ENCODE measurements around the gene NHSL1. TPM values are rescaled to one million over a fixed set of nuclear protein-coding genes. Genes with fewer than 3 reads are reported as not detected.
A peak's percentile ranks its signal among the peaks of the same experiment; 100 is the strongest.

The NHSL1 gene
- total and polyA plus RNA-seq, 2 donors: 0.85 to 1.4 TPM

DNA sequence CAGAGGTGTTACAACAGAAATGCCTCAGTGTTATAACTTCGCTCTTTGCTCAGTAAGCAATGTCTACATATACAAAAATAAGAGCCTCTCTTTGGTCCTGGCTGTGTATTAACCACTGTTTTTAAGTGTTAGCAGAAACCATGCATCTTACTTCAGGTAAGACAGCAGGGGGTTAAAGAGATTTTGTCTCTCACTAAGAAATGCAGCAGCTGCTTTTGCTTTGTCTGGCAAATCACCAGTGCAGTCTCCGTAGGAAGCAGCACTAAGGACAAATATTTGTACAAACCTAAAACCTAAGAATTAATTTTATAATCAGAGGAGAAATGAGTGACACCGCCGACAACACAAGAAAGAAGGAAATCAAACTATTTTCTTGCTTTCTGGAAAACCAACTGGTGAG lies 120.8 kb downstream of the NHSL1 start:
- WGBS: 92% methylated on average over 4 of the region's 4 CpGs
- H3K27me3 ChIP-seq (ENCODE audit: control insufficient read depth in 2 of 2, insufficient read depth in 1 of 2, low read length in 1 of 2): no peaks in the 10 kb centered on the region
- no peak overlapping the region for H3K4me3 ChIP-seq (ENCODE audit: low read length in 2 of 2)
- H3K4me1 ChIP-seq (ENCODE audit: control insufficient read depth in 2 of 2, insufficient read depth in 2 of 2, low read length in 2 of 2): no peaks in the 10 kb centered on the region
- no peaks in the 10 kb centered on the region for H3K9me3 ChIP-seq (ENCODE audit: control insufficient read depth in 2 of 2, insufficient read depth in 1 of 2, low read length in 1 of 2)
- no peak overlapping the region for H3K27ac ChIP-seq (ENCODE audit: low read depth in 1 of 2, low read length in 1 of 2)
- H3K36me3 ChIP-seq (ENCODE audit: control insufficient read depth in 2 of 2, insufficient read depth in 2 of 2, low read length in 1 of 2): no peaks in the 10 kb centered on the region
- no peak for DNase-seq (ENCODE audit: low read depth in 6 of 9, low spot score in 9 of 9)

DNA sequence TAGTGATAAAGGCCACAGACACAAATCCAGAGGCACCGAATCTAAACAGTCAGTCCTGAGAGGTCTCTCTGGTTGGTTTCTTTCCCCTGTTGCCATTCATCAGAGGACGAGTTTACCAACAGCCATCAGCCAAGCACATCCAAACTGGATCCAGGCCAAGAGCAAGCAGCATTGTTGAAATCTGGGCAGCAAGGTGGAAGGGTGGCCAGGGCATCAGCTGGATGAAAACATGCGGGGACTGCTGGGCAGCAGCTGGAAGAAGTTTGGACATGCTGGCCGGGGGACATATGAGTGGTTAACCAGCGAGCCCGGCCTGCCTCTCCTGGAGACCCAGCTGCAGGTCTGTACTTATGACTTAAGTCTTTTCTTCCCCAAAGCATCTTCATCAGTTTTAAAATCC lies 121.5 kb downstream of the NHSL1 start, which contains the start of gene SMIM28:
SMIM28 (plus strand) TSS at position 62 of the 400 bp plus-strand sequence; CDS start at position 230, 168 bp downstream.
- no peaks in the 10 kb centered on the region for H3K27me3 ChIP-seq (ENCODE audit: control insufficient read depth in 2 of 2, insufficient read depth in 1 of 2, low read length in 1 of 2)
- WGBS: 93% methylated on average over 6 of the region's 6 CpGs
- no peak for DNase-seq (ENCODE audit: low read depth in 6 of 9, low spot score in 9 of 9)

DNA sequence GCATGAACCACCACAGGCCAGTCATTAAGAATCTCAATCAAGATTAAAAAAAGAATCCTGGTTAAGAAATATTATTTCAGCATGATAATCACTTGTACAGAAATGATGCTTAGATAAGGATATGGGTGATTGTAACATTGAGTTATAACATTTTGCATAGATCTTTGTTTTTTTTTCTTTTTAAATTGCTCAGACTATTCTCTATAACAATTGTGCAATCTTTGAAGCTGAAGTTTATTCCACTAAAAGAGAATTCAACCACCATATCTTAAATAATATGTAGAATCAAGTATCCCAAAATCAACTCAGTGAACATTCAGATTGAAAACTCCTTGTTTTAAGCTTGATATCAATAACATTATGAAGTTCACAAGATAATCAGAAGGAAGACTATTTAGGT lies 122.3 kb downstream of the NHSL1 start:
- no peaks in the 10 kb centered on the region for H3K9me3 ChIP-seq (ENCODE audit: control insufficient read depth in 2 of 2, insufficient read depth in 1 of 2, low read length in 1 of 2)
- no peaks in the 10 kb centered on the region for H3K27me3 ChIP-seq (ENCODE audit: control insufficient read depth in 2 of 2, insufficient read depth in 1 of 2, low read length in 1 of 2)
- H3K4me1 ChIP-seq (ENCODE audit: control insufficient read depth in 2 of 2, insufficient read depth in 2 of 2, low read length in 2 of 2): no peaks in the 10 kb centered on the region
- no peaks in the 10 kb centered on the region for H3K36me3 ChIP-seq (ENCODE audit: control insufficient read depth in 2 of 2, insufficient read depth in 2 of 2, low read length in 1 of 2)
- H3K27ac ChIP-seq (ENCODE audit: low read depth in 1 of 2, low read length in 1 of 2): no peak overlapping the region
- DNase-seq (ENCODE audit: low read depth in 6 of 9, low spot score in 9 of 9): no peak
- no peak overlapping the region for H3K4me3 ChIP-seq (ENCODE audit: low read length in 2 of 2)

More for the DNA sequence above, 121.5 kb downstream of the NHSL1 start, which contains the start of gene SMIM28:
- Histone ChIP-seq H3K27ac (ENCODE audit: low read depth in 1 of 2, low read length in 1 of 2) (no peak within 1 kb of the TSS), H3K4me3 (ENCODE audit: low read length in 2 of 2) (no peak within 1 kb of the TSS), H3K9me3 (ENCODE audit: control insufficient read depth in 2 of 2, insufficient read depth in 1 of 2, low read length in 1 of 2) (no peaks in the 10 kb centered on the region), H3K4me1 (ENCODE audit: control insufficient read depth in 2 of 2, insufficient read depth in 2 of 2, low read length in 2 of 2) (no peaks in the 10 kb centered on the region), H3K36me3 (ENCODE audit: control insufficient read depth in 2 of 2, insufficient read depth in 2 of 2, low read length in 1 of 2) (no peaks in the 10 kb centered on the region)

DNA sequence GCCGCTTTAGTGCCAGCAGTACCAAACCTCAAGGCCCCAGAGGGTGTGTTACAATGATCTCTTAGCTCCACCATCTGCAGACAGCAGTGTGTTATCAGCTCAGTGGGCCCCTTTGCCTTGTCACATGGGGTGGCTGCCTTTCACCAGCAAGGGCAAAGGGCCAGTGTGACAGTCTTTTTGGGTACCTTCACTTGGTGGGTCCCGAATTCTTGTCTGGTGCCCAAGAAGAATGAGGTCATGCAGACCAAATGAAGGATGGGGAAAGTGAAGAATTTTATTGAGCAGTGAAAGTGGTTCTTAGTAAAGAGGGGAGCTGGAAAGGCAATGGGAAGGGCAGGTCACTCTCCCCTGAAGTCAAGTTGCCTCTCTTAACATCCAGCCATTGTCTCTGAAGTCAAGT lies 124.5 kb downstream of the NHSL1 start:
- Histone ChIP-seq H3K4me1 (ENCODE audit: control insufficient read depth in 2 of 2, insufficient read depth in 2 of 2, low read length in 2 of 2) (no peaks in the 10 kb centered on the region), H3K4me3 (ENCODE audit: low read length in 2 of 2) (no peak overlapping the region), H3K36me3 (ENCODE audit: control insufficient read depth in 2 of 2, insufficient read depth in 2 of 2, low read length in 1 of 2) (no peaks in the 10 kb centered on the region), H3K27ac (ENCODE audit: low read depth in 1 of 2, low read length in 1 of 2) (no peak overlapping the region), H3K27me3 (ENCODE audit: control insufficient read depth in 2 of 2, insufficient read depth in 1 of 2, low read length in 1 of 2) (no peaks in the 10 kb centered on the region), H3K9me3 (ENCODE audit: control insufficient read depth in 2 of 2, insufficient read depth in 1 of 2, low read length in 1 of 2) (no peaks in the 10 kb centered on the region)
- 94% methylated on average over 2 of the region's 2 CpGs for WGBS
- DNase-seq (ENCODE audit: low read depth in 6 of 9, low spot score in 9 of 9): no peak

DNA sequence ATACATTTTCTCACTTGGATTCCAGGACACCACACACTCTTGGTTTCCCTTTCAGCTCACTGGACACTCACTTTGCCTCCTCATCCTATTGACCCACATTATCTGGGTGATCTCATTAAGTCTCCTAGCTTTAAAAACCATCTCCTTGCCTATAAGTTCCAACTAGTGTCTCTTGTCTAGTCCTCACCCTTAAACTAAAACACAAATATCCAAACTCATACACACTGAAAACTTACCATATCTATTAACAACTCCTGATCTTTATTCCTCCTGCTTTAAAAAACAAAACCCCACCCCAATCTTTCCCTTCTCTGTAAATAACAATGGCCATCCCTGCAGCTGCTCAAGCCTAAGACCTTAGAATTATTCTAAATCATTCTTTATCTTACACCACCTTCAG lies 125.1 kb downstream of the NHSL1 start:
- Histone ChIP-seq H3K4me1 (ENCODE audit: control insufficient read depth in 2 of 2, insufficient read depth in 2 of 2, low read length in 2 of 2) (no peaks in the 10 kb centered on the region), H3K9me3 (ENCODE audit: control insufficient read depth in 2 of 2, insufficient read depth in 1 of 2, low read length in 1 of 2) (no peaks in the 10 kb centered on the region), H3K27me3 (ENCODE audit: control insufficient read depth in 2 of 2, insufficient read depth in 1 of 2, low read length in 1 of 2) (no peaks in the 10 kb centered on the region), H3K4me3 (ENCODE audit: low read length in 2 of 2) (no peak overlapping the region), H3K27ac (ENCODE audit: low read depth in 1 of 2, low read length in 1 of 2) (no peak overlapping the region), H3K36me3 (ENCODE audit: control insufficient read depth in 2 of 2, insufficient read depth in 2 of 2, low read length in 1 of 2) (no peaks in the 10 kb centered on the region)
- no peak for DNase-seq (ENCODE audit: low read depth in 6 of 9, low spot score in 9 of 9)

DNA sequence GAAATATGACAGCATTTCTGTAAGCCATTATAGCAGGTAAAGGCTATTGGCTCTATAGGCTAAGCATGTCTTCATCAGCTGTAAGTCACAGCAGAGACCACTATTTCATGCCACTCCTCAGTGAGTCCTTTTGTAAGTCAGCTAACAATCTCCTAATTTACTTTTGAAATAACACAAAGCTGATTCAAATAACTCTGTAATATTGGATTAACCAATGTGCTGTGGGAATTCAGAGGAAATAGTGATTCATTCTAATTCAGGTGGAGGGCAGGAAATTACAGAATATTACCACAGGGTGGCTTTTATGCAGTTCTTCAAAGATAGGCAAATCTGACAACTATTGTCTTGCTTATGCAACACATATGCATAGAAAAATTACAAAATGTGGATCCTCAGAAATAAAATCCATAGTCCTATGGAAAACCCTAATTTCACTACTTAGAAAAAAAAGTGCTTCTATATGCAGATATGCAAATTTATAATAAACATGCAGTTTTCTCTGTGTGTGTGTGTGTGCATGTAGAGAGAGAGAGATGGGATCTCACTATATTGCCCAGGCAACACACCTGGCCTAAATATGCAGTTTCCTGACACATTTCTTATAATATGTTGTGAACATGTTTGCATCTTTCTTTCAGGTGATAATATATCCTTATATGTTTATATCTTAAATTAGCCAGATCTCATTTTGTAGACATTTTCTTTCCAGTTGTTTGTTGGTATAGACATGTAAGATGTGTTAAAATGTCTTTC lies 126.4 kb downstream of the NHSL1 start:
- no peaks in the 10 kb centered on the region for H3K9me3 ChIP-seq (ENCODE audit: control insufficient read depth in 2 of 2, insufficient read depth in 1 of 2, low read length in 1 of 2)
- H3K4me1 ChIP-seq (ENCODE audit: control insufficient read depth in 2 of 2, insufficient read depth in 2 of 2, low read length in 2 of 2): no peaks in the 10 kb centered on the region
- DNase-seq (ENCODE audit: low read depth in 6 of 9, low spot score in 9 of 9): peak in 1 of 9 donors; percentile 7
- no peaks in the 10 kb centered on the region for H3K36me3 ChIP-seq (ENCODE audit: control insufficient read depth in 2 of 2, insufficient read depth in 2 of 2, low read length in 1 of 2)
- no peak overlapping the region for H3K27ac ChIP-seq (ENCODE audit: low read depth in 1 of 2, low read length in 1 of 2)
- H3K27me3 ChIP-seq (ENCODE audit: control insufficient read depth in 2 of 2, insufficient read depth in 1 of 2, low read length in 1 of 2): no peaks in the 10 kb centered on the region
- no peak overlapping the region for H3K4me3 ChIP-seq (ENCODE audit: low read length in 2 of 2)

Other genes with a start within 250 kb of the NHSL1 start
- gene SMIM28, start 121.6 kb downstream of the NHSL1 start, total RNA-seq: not detected
- gene SMIM28, start 121.6 kb downstream of the NHSL1 start, polyA plus RNA-seq: not detected
- gene HEBP2, start 95.3 kb downstream of the NHSL1 start, total RNA-seq: 41.7 TPM
- gene HEBP2, start 95.3 kb downstream of the NHSL1 start, polyA plus RNA-seq: 26.0 TPM